HepG2 (cell line): ENCODE data around the gene SSU72. TPM values are rescaled to one million over a fixed set of nuclear protein-coding genes. Genes with fewer than 3 reads are reported as not detected.

Experiments used
- ATAC-seq: fragments of 200-7000 bp; cut with Tn5 transposase; 3 replicates; pipeline ENCODE4 v1.9.1; 2020; ENCODE audit warnings: mild to moderate bottlenecking, moderate library complexity
- BruUV-seq: library from RNA; stranded (reverse); fragments of 400-500 nt; replicated peaks from 2 replicates; lab custom pipeline; 2021; lab: Mats Ljungman, UMichigan
- CTCF ChIA-PET: fragments of 300-600 bp; formaldehyde crosslinking; extraction: SDS; loops from one replicate; lab custom pipeline; 2021; ENCODE audit warnings: low total read pairs, inconsistent platforms, low intra/inter-chr PET ratio; lab: Yijun Ruan, JAX
- POLR2A ChIA-PET: fragments of 350-600 bp; sonication (Branson Sonifier 250); formaldehyde crosslinking; loops from one replicate; lab custom pipeline; 2020; ENCODE audit warnings: antibody characterized with exemption, inconsistent platforms; lab: Yijun Ruan, JAX
- DNase-seq: peaks from one replicate; pipeline ENCODE4 v3.0.0-alpha.2; 2015; ENCODE audit warnings: low spot score
- FAIRE-seq: peaks from 3 replicates; lab custom pipeline; 2011; peaks lifted over from hg19 to GRCh38; lab: Jason Lieb, UNC
- H2AFZ ChIP-seq: one replicate; pipeline ENCODE4 v1.6.1; 2011; ENCODE audit warnings: low read length, inconsistent platforms
- H3K27ac ChIP-seq: fragments of 300-600 bp; 3 replicates; pipeline ENCODE4 v1.8.0; 2011; ENCODE audit warnings: mixed run types, mild to moderate bottlenecking, mixed read lengths, low read length, inconsistent platforms; ENCODE audit not compliant: insufficient read depth; ENCODE audit errors: extremely low read length
- H3K27me3 ChIP-seq, 2 experiments: fragments of 200-600 bp in 1 of 2; 2 replicates in 1 of 2; 3 replicates in 1 of 2; pipeline versions ENCODE4 v1.6.0 to v1.8.0; 2011; ENCODE audit warnings: low read length in 2 of 2, mild to moderate bottlenecking in 2 of 2, moderate library complexity in 2 of 2, inconsistent platforms in 1 of 2; ENCODE audit not compliant: insufficient read depth in 2 of 2, control insufficient read depth in 1 of 2
- H3K36me3 ChIP-seq, 2 experiments: fragments of 200-600 bp in 1 of 2; replicated peaks in 1 of 2; 2 replicates in 1 of 2; 3 replicates in 1 of 2; pipeline versions ENCODE4 v1.5.1 to v1.8.0; 2011; ENCODE audit warnings: low read length in 2 of 2, inconsistent platforms in 1 of 2; ENCODE audit not compliant: insufficient read depth in 2 of 2, control insufficient read depth in 1 of 2
- H3K4me1 ChIP-seq: 2 replicates; pipeline ENCODE4 v1.5.1; 2012; ENCODE audit warnings: low read length, inconsistent platforms; ENCODE audit not compliant: insufficient read depth
- H3K4me2 ChIP-seq: 2 replicates; pipeline ENCODE4 v1.6.0; 2011; ENCODE audit warnings: low read depth, low read length, inconsistent platforms
- H3K4me3 ChIP-seq, 3 experiments: fragments of 200-600 bp in 1 of 3; sonication (generic), shearing (Covaris generic) in 1 of 3; replicated peaks in 1 of 3; 2 replicates each; pipeline ENCODE4 v1.5.1; 2011 to 2016; ENCODE audit warnings: low read length in 3 of 3, inconsistent platforms in 2 of 3, low read depth in 2 of 3, mild to moderate bottlenecking in 2 of 3, control low read depth in 1 of 3, mixed read lengths in 1 of 3; ENCODE audit not compliant: insufficient read depth in 1 of 3
- H3K79me2 ChIP-seq: one replicate; pipeline ENCODE4 v1.6.1; 2011; ENCODE audit warnings: low read length, inconsistent platforms; ENCODE audit not compliant: insufficient read depth
- H3K9ac ChIP-seq: 2 replicates; pipeline ENCODE4 v1.6.0; 2011; ENCODE audit warnings: mild to moderate bottlenecking, low read depth, low read length, inconsistent platforms; ENCODE audit not compliant: insufficient read depth
- H3K9me3 ChIP-seq: 2 replicates; pipeline ENCODE4 v1.5.1; 2012; ENCODE audit warnings: mild to moderate bottlenecking, low read length
- H4K20me1 ChIP-seq: 2 replicates; pipeline ENCODE4 v1.6.0; 2011; ENCODE audit warnings: inconsistent platforms, mild to moderate bottlenecking, low read length, moderate library complexity; ENCODE audit not compliant: insufficient read depth
- IRX3 ChIP-seq: sonication (generic); formaldehyde crosslinking; IDR thresholded peaks from 2 replicates; pipeline ENCODE4 v1.8.1; 2023; ENCODE audit warnings: mild to moderate bottlenecking, low read depth, missing genetic modification reagents, borderline replicate concordance
- NR1H2 ChIP-seq: sonication (generic); formaldehyde crosslinking; IDR thresholded peaks from 2 replicates; pipeline ENCODE4 v1.8.1; 2022; ENCODE audit warnings: low read depth, missing genetic modification reagents, borderline replicate concordance
- RBFOX2 ChIP-seq: fragments of 200-400 bp; formaldehyde crosslinking; IDR thresholded peaks from 2 replicates; pipeline ENCODE4 v1.6.1; 2017; ENCODE audit warnings: low read depth, mild to moderate bottlenecking, low read length
- SIX4 ChIP-seq: sonication (generic); formaldehyde crosslinking; IDR thresholded peaks from 2 replicates; pipeline ENCODE4 v1.4.0; 2020; ENCODE audit warnings: missing genetic modification reagents
- ZNF543 ChIP-seq: sonication (generic); formaldehyde crosslinking; IDR thresholded peaks from 2 replicates; pipeline ENCODE4 v1.4.0; 2020; ENCODE audit warnings: mild to moderate bottlenecking, missing genetic modification reagents
- ZNF562 ChIP-seq: sonication (generic); formaldehyde crosslinking; IDR thresholded peaks from 2 replicates; pipeline ENCODE4 v1.8.0; 2022; ENCODE audit warnings: missing genetic modification reagents, borderline replicate concordance
- WGBS: methylation state at CpG from one replicate; pipeline ENCODE4 v1.1.6; 2017; ENCODE audit warnings: low lambda C conversion rate; 5-methylcytosine and 5-hydroxymethylcytosine counted together
- in situ Hi-C: cut with HindIII; loops from 2 replicates; pipeline ENCODE4 v1.10.0; 2017; ENCODE audit warnings: low pct_unique_long_range_greater_than_20kb; ENCODE audit not compliant: extremely low pct_ligation_motif_present
- intact Hi-C: fragments of 100-400 bp; cut with micrococcal nuclease; formaldehyde crosslinking; loops from one replicate; pipeline ENCODE4 v1.10.0; 2022; ENCODE audit not compliant: unreplicated experiment
- polyA plus RNA-seq, 8 experiments: library from polyadenylated mRNA; depleted of rRNA in 3 of 8; stranded (reverse) in 7 of 8; unstranded in 1 of 8; fragments of >200 nt; fragmentation: Illumina TruSeq in 4 of 8; extraction: Trizol in 4 of 8; gene quantifications; 2 replicates each; pipeline versions ENCODE4 v1.2.1 to v1.2.3, GENCODE V29; 2011 to 2016; ENCODE audit warnings: low read depth in 4 of 8, missing spikeins in 1 of 8, mixed read lengths in 1 of 8; ENCODE audit not compliant: insufficient read depth in 1 of 8
- total RNA-seq, 5 experiments: library from RNA; depleted of rRNA; stranded (reverse); fragments of >200 nt; fragmentation: Illumina TruSeq; extraction: Trizol; gene quantifications; 2 replicates each; pipeline ENCODE4 v1.2.3, GENCODE V29; 2016; ENCODE audit warnings: low read depth in 1 of 5
- TF ChIP-seq, protein P1 (sequence below): IDR thresholded peaks from 2 replicates; pipeline ENCODE4 v1.6.1; 2016; ENCODE audit warnings: missing genetic modification reagents, missing compliant biosample characterization
- TF ChIP-seq, protein P2 (sequence below): sonication (generic); formaldehyde crosslinking; IDR thresholded peaks from 2 replicates; pipeline ENCODE4 v1.5.0; 2020; ENCODE audit warnings: missing genetic modification reagents
- TF ChIP-seq, protein P3 (sequence below): sonication (generic); formaldehyde crosslinking; IDR thresholded peaks from 2 replicates; pipeline ENCODE4 v1.5.0; 2020; ENCODE audit warnings: mild to moderate bottlenecking, missing genetic modification reagents, moderate library complexity

SSU72 gene
- total and polyA plus RNA-seq, 2 of the 13 experiments (the other 11 are each of a cell fraction or from before 2014, with no cell fraction given) = 42.8 to 67.1 TPM

DNA sequence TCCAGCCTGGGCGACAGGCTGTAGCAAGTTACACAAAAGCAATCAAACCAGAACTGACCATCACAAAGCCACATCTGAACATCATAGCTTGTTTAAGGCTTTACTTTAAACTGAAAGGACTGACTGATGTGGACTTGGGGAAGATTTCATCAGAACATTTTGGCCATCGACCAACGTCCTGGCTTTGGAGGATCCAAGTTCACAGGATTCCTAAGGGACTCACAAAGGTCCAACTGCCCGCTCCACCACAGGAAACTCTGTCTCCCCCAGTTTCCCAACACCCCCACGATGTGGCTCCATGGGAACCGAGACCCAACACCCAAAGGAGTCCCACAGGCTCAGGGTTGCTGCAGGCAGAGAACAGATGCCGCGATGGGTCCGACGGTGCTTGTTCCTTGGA is 9.3 kb downstream of the SSU72 start:
- ATAC-seq = no peak
- CTCF ChIA-PET = no interaction called here
- 90% methylated on average over 10 of the region's 10 CpGs for WGBS
- Histone ChIP-seq H3K4me1 (peaks cover 4% of the 10 kb centered on the region; the same call in 1 of the 2 replicates), H3K27me3 (no peaks in the 10 kb centered on the region), H3K79me2 (peaks cover 56% of the 10 kb centered on the region), H3K36me3 (peaks cover 27 to 59% of the 10 kb centered on the region in 2 experiments), H3K9me3 (no peaks in the 10 kb centered on the region), H3K4me2 (no peak overlapping the region), H3K27ac (no peak overlapping the region), H3K4me3 (no peak overlapping the region), H2AFZ (no peak overlapping the region), H4K20me1 (peaks cover 28% of the 10 kb centered on the region), H3K9ac (no peak overlapping the region)
- intact Hi-C loops = loop anchor here (1.0 kb wide), 1 partner anchor 22 kb away; no protein-coding TSS in a partner anchor
- no TSS peak for BruUV-seq
- POLR2A ChIA-PET = interaction anchor here (1.4 kb wide), 1 partner anchor 60 kb away, joined by 3 read pairs; no protein-coding TSS in a partner anchor
- 0 out of 2 replicates have a peak, but pooled peaks have one; percentile 7 for TF ChIP-seq RBFOX2
- no peak for TF ChIP-seq IRX3 (CRISPR knock-in tag)
- TF ChIP-seq, protein P1, sequence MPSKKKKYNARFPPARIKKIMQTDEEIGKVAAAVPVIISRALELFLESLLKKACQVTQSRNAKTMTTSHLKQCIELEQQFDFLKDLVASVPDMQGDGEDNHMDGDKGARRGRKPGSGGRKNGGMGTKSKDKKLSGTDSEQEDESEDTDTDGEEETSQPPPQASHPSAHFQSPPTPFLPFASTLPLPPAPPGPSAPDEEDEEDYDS (CRISPR knock-in tag) = no peak
- no peak for TF ChIP-seq ZNF562 (CRISPR knock-in tag)
- TF ChIP-seq, protein P2, sequence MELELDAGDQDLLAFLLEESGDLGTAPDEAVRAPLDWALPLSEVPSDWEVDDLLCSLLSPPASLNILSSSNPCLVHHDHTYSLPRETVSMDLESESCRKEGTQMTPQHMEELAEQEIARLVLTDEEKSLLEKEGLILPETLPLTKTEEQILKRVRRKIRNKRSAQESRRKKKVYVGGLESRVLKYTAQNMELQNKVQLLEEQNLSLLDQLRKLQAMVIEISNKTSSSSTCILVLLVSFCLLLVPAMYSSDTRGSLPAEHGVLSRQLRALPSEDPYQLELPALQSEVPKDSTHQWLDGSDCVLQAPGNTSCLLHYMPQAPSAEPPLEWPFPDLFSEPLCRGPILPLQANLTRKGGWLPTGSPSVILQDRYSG = no peak
- no peak for TF ChIP-seq SIX4
- no peak for TF ChIP-seq ZNF543 (CRISPR knock-in tag)
- TF ChIP-seq, protein P3, sequence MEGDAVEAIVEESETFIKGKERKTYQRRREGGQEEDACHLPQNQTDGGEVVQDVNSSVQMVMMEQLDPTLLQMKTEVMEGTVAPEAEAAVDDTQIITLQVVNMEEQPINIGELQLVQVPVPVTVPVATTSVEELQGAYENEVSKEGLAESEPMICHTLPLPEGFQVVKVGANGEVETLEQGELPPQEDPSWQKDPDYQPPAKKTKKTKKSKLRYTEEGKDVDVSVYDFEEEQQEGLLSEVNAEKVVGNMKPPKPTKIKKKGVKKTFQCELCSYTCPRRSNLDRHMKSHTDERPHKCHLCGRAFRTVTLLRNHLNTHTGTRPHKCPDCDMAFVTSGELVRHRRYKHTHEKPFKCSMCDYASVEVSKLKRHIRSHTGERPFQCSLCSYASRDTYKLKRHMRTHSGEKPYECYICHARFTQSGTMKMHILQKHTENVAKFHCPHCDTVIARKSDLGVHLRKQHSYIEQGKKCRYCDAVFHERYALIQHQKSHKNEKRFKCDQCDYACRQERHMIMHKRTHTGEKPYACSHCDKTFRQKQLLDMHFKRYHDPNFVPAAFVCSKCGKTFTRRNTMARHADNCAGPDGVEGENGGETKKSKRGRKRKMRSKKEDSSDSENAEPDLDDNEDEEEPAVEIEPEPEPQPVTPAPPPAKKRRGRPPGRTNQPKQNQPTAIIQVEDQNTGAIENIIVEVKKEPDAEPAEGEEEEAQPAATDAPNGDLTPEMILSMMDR (CRISPR knock-in tag) = no peak
- TF ChIP-seq NR1H2 = no peak
- no peak for DNase-seq
- in situ Hi-C loops = no loop called here
- no peak for FAIRE-seq
